ENCODE measurements around the gene RNF207.

GRCh38 chr1:6248161-6248776, 42.4 kb downstream of the RNF207 start:
- TF ChIP-seq POLR2A (IDR thresholded peaks at IDR 0.05; ENCODE audit: control extremely low read depth in 1 of 2, low read depth in 2 of 2, low read length in 2 of 2) (no peak), EP300 (IDR thresholded peaks at IDR 0.05; ENCODE audit: borderline replicate concordance in 1 of 2, low read depth in 2 of 2, low read length in 2 of 2) (no peak), CHD2 (IDR thresholded peaks at IDR 0.05; ENCODE audit: low read length) (no peak)
